Common myeloid progenitor, CD34-positive (primary cell): ENCODE results near the gene APOA4.

Source experiments
- CTCF ChIA-PET: fragments of 350-600 bp; sonication (Branson Sonifier 250); formaldehyde crosslinking; loops from one replicate; lab custom pipeline; 2021; ENCODE audit warnings: antibody characterized with exemption; lab: Charles Lee
- POLR2A ChIA-PET: fragments of 350-600 bp; sonication (Branson Sonifier 250); formaldehyde crosslinking; loops from one replicate; lab custom pipeline; 2021; ENCODE audit warnings: antibody characterized with exemption; lab: Charles Lee
- DNase-seq, 3 donors: peaks; one replicate each; pipeline versions ENCODE4 v3.0.0 to v3.0.0-alpha.2; 2013
- H3K27ac ChIP-seq, 2 experiments: 1 replicate in 1 of 2; 2 replicates in 1 of 2; pipeline ENCODE4 v1.7.0; 2013; ENCODE audit warnings: inconsistent platforms in 2 of 2, low read length in 2 of 2, mild to moderate bottlenecking in 2 of 2, low read depth in 1 of 2, moderate library complexity in 1 of 2; ENCODE audit not compliant: severe bottlenecking in 2 of 2, insufficient read depth in 1 of 2, poor library complexity in 1 of 2
- H3K27me3 ChIP-seq, 5 experiments: replicated peaks in 2 of 5; 1 replicate in 3 of 5; 2 replicates in 2 of 5; pipeline versions ENCODE4 v1.6.1 to v1.7.0; 2013; ENCODE audit warnings: low read length in 4 of 5, mild to moderate bottlenecking in 2 of 5, moderate library complexity in 2 of 5, inconsistent platforms in 1 of 5; ENCODE audit not compliant: insufficient read depth in 5 of 5, control insufficient read depth in 4 of 5
- H3K36me3 ChIP-seq, 4 experiments: 1 replicate in 2 of 4; 2 replicates in 2 of 4; pipeline versions ENCODE4 v1.6.1 to v1.7.0; 2013; ENCODE audit warnings: low read length in 3 of 4, control low read depth in 1 of 4, mild to moderate bottlenecking in 1 of 4; ENCODE audit not compliant: control insufficient read depth in 4 of 4, insufficient read depth in 4 of 4
- H3K4me1 ChIP-seq, 4 experiments: 1 replicate in 3 of 4; 2 replicates in 1 of 4; pipeline versions ENCODE4 v1.6.1 to v1.7.1; 2013; ENCODE audit warnings: low read length in 3 of 4, mild to moderate bottlenecking in 3 of 4, control low read depth in 1 of 4, inconsistent platforms in 1 of 4, moderate library complexity in 1 of 4; ENCODE audit not compliant: control insufficient read depth in 4 of 4, insufficient read depth in 4 of 4; ENCODE audit errors: control extremely low read depth in 1 of 4
- H3K4me3 ChIP-seq, 7 experiments: 1 replicate in 4 of 7; 2 replicates in 3 of 7; pipeline versions ENCODE4 v1.5.1 to v1.7.0; 2013; ENCODE audit warnings: mild to moderate bottlenecking in 7 of 7, low read length in 6 of 7, moderate library complexity in 6 of 7, inconsistent platforms in 2 of 7, low read depth in 2 of 7, control low read depth in 1 of 7; ENCODE audit not compliant: insufficient read depth in 4 of 7, control insufficient read depth in 1 of 7; ENCODE audit errors: extremely low read depth in 1 of 7
- H3K9me3 ChIP-seq, 5 experiments: 1 replicate in 4 of 5; 2 replicates in 1 of 5; pipeline versions ENCODE4 v1.6.1 to v1.7.1; 2013; ENCODE audit warnings: low read length in 4 of 5, mild to moderate bottlenecking in 2 of 5, inconsistent platforms in 1 of 5, low read depth in 1 of 5, moderate library complexity in 1 of 5; ENCODE audit not compliant: control insufficient read depth in 4 of 5, insufficient read depth in 2 of 5; ENCODE audit errors: control extremely low read depth in 1 of 5
- WGBS: methylation state at CpG from one replicate; pipeline ENCODE4 v1.1.5; 2013; ENCODE audit not compliant: insufficient coverage; 5-methylcytosine and 5-hydroxymethylcytosine counted together

The APOA4 gene

GRCh38 chr11:116771935-116772334, 51.2 kb downstream of the APOA4 start:
- CTCF ChIA-PET, result interaction anchor here (2.1 kb wide), 2 partner anchors 8 to 17 kb away, joined by 4 to 7 read pairs; no protein-coding TSS in a partner anchor
- WGBS, result no CpG with 5 or more reads among the region's 2 CpGs

More at GRCh38 chr11:116771935-116772334, 51.2 kb downstream of the APOA4 start:
- Histone ChIP-seq H3K4me3 (peak overlapping the region in 6 of 7 experiments; percentile 73 to 98 (median 93)), H3K9me3 (no peaks in the 10 kb centered on the region), H3K4me1 (peaks cover 14 to 33% (median 24%) of the 10 kb centered on the region in 4 experiments), H3K27me3 (no peaks in the 10 kb centered on the region), H3K36me3 (peaks cover 6 to 24% (median 14%) of the 10 kb centered on the region in 4 experiments), H3K27ac (peak overlapping the region; percentile 85 to 93)
- POLR2A ChIA-PET, result interaction anchor here (0.9 to 2.0 kb wide), 2 partner anchors 15 to 16 kb away, joined by 3 to 6 read pairs; partner anchors contain the start of gene ZPR1
- DNase-seq, result no peak
